Fibroblast of lung (primary cell): Measurements from ENCODE around the gene C7. TPM values are rescaled to one million over a fixed set of nuclear protein-coding genes. Genes with fewer than 3 reads are reported as not detected.
A peak's percentile ranks its signal among the peaks of the same experiment; 100 is the strongest.

Experiments used
- DNase-seq, 2 donors: peaks; one replicate each; pipeline versions ENCODE4 v3.0.0 to v3.0.0-alpha.2; 2010; ENCODE audit warnings: low read depth in 2 of 2
- H2AFZ ChIP-seq: 2 replicates; pipeline ENCODE4 v1.5.1; 2012; ENCODE audit warnings: low read length, control low read depth, inconsistent platforms
- H3K27ac ChIP-seq: 2 replicates; pipeline ENCODE4 v1.5.1; 2011; ENCODE audit warnings: low read length, control low read depth; ENCODE audit not compliant: insufficient read depth
- H3K27me3 ChIP-seq: 2 replicates; pipeline ENCODE4 v1.5.1; 2011; ENCODE audit warnings: mild to moderate bottlenecking, low read length; ENCODE audit not compliant: control insufficient read depth, insufficient read depth
- H3K36me3 ChIP-seq: 2 replicates; pipeline ENCODE4 v1.5.1; 2011; ENCODE audit warnings: low read length; ENCODE audit not compliant: control insufficient read depth, insufficient read depth
- H3K4me1 ChIP-seq: 2 replicates; pipeline ENCODE4 v1.5.1; 2011; ENCODE audit warnings: low read length; ENCODE audit not compliant: control insufficient read depth, insufficient read depth; ENCODE audit errors: extremely low read depth
- H3K4me2 ChIP-seq: 2 replicates; pipeline ENCODE4 v1.5.1; 2011; ENCODE audit warnings: low read length, control low read depth; ENCODE audit not compliant: insufficient read depth; ENCODE audit errors: extremely low read depth
- H3K4me3 ChIP-seq, 4 experiments: fragments of 200-600 bp in 1 of 4; sonication (generic) in 1 of 4; replicated peaks in 1 of 4; 2 replicates each; pipeline ENCODE4 v1.5.1; 2011 to 2016; ENCODE audit warnings: low read length in 4 of 4, low read depth in 3 of 4, mild to moderate bottlenecking in 3 of 4, control low read depth in 2 of 4, inconsistent platforms in 1 of 4, mixed read lengths in 1 of 4; ENCODE audit not compliant: insufficient read depth in 1 of 4; ENCODE audit errors: control extremely low read depth in 1 of 4
- H3K79me2 ChIP-seq: 2 replicates; pipeline ENCODE4 v1.5.1; 2012; ENCODE audit warnings: mild to moderate bottlenecking, low read length, inconsistent platforms; ENCODE audit not compliant: control insufficient read depth, insufficient read depth
- H3K9ac ChIP-seq: 2 replicates; pipeline ENCODE4 v1.5.1; 2011; ENCODE audit warnings: mild to moderate bottlenecking, low read length, control low read depth; ENCODE audit not compliant: insufficient read depth
- H3K9me3 ChIP-seq: 2 replicates; pipeline ENCODE4 v1.5.1; 2012; ENCODE audit warnings: low read depth, low read length; ENCODE audit not compliant: control insufficient read depth, insufficient read depth
- H4K20me1 ChIP-seq: 2 replicates; pipeline ENCODE4 v1.5.1; 2011; ENCODE audit warnings: low read length; ENCODE audit not compliant: control insufficient read depth, insufficient read depth; ENCODE audit errors: extremely low read depth
- EZH2 ChIP-seq: IDR thresholded peaks from 2 replicates; pipeline ENCODE4 v1.5.1; 2012; ENCODE audit warnings: low read length, control low read depth, mild to moderate bottlenecking; ENCODE audit errors: missing control alignments
- polyA plus RNA-seq, 2 donors: library from polyadenylated mRNA; depleted of rRNA in 1 of 2; stranded (reverse) in 1 of 2; unstranded in 1 of 2; fragments of >200 nt; gene quantifications; 2 replicates each; pipeline ENCODE4 v1.2.1, GENCODE V29; 2011 to 2012; ENCODE audit warnings: missing spikeins in 1 of 2
- total RNA-seq: library from RNA; depleted of rRNA; stranded (reverse); fragments of >200 nt; gene quantifications from 2 replicates; pipeline ENCODE4 v1.2.1, GENCODE V29; 2014
- TF ChIP-seq, protein P1 (sequence below), 2 donors: IDR thresholded peaks in 1 of 2; conservative IDR thresholded peaks in 1 of 2; 1 replicate in 1 of 2; 2 replicates in 1 of 2; pipeline ENCODE4 v1.5.1; 2011 to 2012; ENCODE audit warnings: low read length in 2 of 2, control low read depth in 1 of 2, inconsistent platforms in 1 of 2, low read depth in 1 of 2, mild to moderate bottlenecking in 1 of 2

C7 gene
- total and polyA plus RNA-seq, 2 donors (not counting 1 experiment from before 2014, with no cell fraction given): under 0.01 to 1.5 TPM

DNA sequence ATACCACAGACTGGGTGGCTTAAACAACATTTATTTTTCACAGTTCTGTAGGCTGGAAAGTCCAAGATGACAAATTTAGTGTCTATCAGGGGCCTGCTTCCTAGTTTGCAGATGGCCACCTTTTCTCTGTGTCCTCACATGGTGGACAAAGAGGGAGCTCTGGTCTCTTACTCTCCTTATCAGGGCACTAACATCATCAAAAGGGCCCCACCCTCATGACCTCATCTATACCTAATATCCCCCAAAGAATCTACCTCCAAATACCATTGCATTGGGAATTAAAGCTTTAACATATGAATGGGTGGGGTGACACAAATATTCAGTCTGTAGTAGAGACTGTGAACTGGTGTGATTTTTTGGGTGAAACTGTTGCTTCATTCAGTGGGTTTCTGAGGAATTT, 78.1 kb downstream of the C7 start:
- no peak overlapping the region for H3K27ac ChIP-seq
- no peaks in the 10 kb centered on the region for H3K27me3 ChIP-seq
- H3K79me2 ChIP-seq: no peaks in the 10 kb centered on the region
- H4K20me1 ChIP-seq: no peaks in the 10 kb centered on the region
- no peak overlapping the region for H3K4me3 ChIP-seq
- H3K4me1 ChIP-seq: no peaks in the 10 kb centered on the region
- no peak overlapping the region for H3K9ac ChIP-seq
- no peaks in the 10 kb centered on the region for H3K36me3 ChIP-seq
- no peaks in the 10 kb centered on the region for H3K9me3 ChIP-seq
- DNase-seq: no peak
- H2AFZ ChIP-seq: no peak overlapping the region
- no peak overlapping the region for H3K4me2 ChIP-seq
- TF ChIP-seq, protein P1, sequence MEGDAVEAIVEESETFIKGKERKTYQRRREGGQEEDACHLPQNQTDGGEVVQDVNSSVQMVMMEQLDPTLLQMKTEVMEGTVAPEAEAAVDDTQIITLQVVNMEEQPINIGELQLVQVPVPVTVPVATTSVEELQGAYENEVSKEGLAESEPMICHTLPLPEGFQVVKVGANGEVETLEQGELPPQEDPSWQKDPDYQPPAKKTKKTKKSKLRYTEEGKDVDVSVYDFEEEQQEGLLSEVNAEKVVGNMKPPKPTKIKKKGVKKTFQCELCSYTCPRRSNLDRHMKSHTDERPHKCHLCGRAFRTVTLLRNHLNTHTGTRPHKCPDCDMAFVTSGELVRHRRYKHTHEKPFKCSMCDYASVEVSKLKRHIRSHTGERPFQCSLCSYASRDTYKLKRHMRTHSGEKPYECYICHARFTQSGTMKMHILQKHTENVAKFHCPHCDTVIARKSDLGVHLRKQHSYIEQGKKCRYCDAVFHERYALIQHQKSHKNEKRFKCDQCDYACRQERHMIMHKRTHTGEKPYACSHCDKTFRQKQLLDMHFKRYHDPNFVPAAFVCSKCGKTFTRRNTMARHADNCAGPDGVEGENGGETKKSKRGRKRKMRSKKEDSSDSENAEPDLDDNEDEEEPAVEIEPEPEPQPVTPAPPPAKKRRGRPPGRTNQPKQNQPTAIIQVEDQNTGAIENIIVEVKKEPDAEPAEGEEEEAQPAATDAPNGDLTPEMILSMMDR (conservative IDR thresholded peaks at IDR 0.05 in 1 of 2, IDR thresholded peaks at IDR 0.05 in 1 of 2; ENCODE audit: low read depth in 1 of 2, low read length in 2 of 2): no peak
- no peak for TF ChIP-seq EZH2

DNA sequence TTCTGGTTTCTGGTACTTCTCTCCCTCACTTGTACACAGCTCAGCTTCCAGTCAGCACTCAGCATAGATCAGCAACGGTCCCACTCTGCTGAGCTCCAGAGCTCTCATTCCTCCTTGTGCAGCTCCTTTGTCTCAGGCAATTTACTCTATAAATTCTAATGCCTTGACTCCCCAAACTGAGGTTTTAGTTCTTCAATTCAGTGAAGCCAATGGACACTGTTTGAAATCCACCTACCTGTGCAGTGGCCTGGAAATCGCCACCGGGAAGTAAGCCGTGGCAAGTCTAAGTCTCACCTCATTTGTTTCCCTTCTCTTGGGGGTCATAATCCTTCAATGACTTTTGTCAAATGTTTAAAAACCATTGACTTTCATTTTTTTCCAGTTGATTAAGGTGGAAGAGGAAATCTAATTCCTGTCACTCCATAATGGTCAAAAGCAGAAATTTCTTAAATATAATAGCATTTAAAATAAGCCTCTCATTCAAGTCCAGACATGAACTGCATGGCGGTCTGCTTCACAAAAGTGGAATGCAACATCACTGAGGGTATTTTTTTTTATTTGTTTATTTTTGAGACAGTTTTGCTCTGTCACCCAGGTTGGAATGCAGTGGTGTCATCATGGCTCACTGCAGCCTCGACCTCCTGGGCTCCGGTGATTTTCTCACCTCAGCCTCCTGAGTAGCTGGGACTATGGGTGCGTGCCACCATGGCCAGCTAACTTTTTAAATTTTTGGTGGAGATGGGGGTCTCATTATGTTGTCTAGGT, 79.6 kb downstream of the C7 start:
- Histone ChIP-seq H3K4me2 (no peak overlapping the region), H3K79me2 (no peaks in the 10 kb centered on the region), H4K20me1 (no peaks in the 10 kb centered on the region), H3K36me3 (no peaks in the 10 kb centered on the region), H3K4me3 (no peak overlapping the region), H3K9me3 (no peaks in the 10 kb centered on the region), H3K9ac (no peak overlapping the region), H3K27ac (no peak overlapping the region), H3K4me1 (no peaks in the 10 kb centered on the region), H3K27me3 (no peaks in the 10 kb centered on the region), H2AFZ (no peak overlapping the region)
- peak in 1 of 2 donors; percentile 7 for DNase-seq
- no peak for TF ChIP-seq EZH2
- TF ChIP-seq, protein P1 (conservative IDR thresholded peaks at IDR 0.05 in 1 of 2, IDR thresholded peaks at IDR 0.05 in 1 of 2; ENCODE audit: low read depth in 1 of 2, low read length in 2 of 2): no peak

DNA sequence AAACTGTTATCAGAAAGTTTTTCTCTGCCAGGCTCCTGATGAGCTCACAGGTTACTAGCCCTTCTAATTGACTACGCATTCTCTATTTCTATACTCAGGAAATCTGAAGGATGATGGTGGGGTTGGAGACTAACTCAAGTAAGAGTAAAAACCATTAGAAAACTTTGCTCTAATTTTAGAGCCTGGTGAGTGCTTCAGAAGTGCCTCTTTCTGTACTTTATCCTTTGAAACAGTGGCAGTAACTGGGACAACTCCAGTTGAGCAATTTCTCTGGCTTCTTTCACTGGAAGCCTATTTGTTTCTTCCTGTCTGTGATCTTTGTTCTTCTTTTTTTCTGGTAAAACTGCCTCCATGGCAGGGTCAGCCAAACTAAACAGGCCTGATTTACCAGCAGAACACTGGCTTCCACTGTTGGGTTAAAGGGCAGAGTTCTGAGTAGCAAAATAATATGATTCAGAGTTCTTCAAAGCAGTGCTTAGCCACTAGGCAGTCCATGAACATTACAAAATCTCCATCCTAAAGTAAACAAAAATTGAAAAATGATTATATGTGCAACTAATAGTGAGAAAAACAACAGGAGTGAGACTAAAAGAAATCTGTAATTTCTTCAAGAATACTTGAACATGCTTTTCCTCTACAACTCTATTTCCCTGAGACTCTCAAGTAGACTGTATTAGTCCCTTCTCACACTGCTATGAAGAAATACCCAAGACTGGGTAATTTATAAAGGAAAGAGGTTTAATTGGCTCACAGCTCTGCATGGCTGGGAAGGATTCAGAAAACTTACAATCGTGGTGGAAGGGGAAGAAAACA, 82.1 kb downstream of the C7 start:
- no peak overlapping the region for H3K4me2 ChIP-seq

More for the DNA sequence above, 82.1 kb downstream of the C7 start:
- H4K20me1 ChIP-seq: no peaks in the 10 kb centered on the region
- DNase-seq: peak; percentile 72 to 99
- no peak overlapping the region for H3K27ac ChIP-seq
- H3K27me3 ChIP-seq: no peaks in the 10 kb centered on the region
- no peaks in the 10 kb centered on the region for H3K4me1 ChIP-seq
- H3K4me3 ChIP-seq: no peak overlapping the region
- TF ChIP-seq, protein P1 (conservative IDR thresholded peaks at IDR 0.05 in 1 of 2, IDR thresholded peaks at IDR 0.05 in 1 of 2; ENCODE audit: low read depth in 1 of 2, low read length in 2 of 2): no peak
- H3K36me3 ChIP-seq: no peaks in the 10 kb centered on the region
- no peak overlapping the region for H2AFZ ChIP-seq
- no peaks in the 10 kb centered on the region for H3K9me3 ChIP-seq
- no peak overlapping the region for H3K9ac ChIP-seq
- H3K79me2 ChIP-seq: no peaks in the 10 kb centered on the region
